ENCODE measurements around the gene CCR5. TPM values are rescaled to one million over a fixed set of nuclear protein-coding genes. Genes with fewer than 3 reads are reported as not detected.

CCR5 gene
- total RNA-seq, 4 donors from 2014 or later: 0.66 to 1.7 (median 1.1) TPM

DNA sequence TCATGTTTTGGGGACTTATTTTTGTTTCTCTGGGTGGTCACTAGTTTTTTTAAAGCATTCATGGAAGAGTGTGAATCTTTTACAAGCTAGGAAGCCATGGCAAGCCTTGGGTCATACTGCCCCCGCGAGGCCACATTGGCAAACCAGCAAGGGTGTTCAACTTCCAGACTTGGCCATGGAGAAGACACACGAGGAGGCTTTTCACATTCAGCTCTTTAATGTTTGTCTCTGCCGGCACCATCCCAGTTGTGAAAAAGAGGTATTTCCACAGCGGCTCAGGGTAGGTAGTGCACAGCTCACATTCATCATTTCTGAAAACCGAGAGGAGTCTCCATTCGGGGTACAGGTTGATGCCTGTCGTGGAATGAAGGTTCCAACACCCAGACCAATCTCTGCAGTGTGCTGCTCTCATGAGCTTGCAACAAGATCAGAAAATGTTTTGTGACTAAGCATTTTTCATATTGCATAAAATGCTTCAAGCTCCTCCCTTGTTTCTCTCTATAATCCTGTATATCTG lies 7.7 kb downstream of the CCR5 start:
- Histone ChIP-seq H3K4me3 (no peak overlapping the region), H3K27ac (no peak overlapping the region), H3K9me3 (no peaks in the 10 kb centered on the region), H3K27me3 (no peaks in the 10 kb centered on the region), H3K4me1 (peaks cover under 1 to 17% (median 14%) of the 10 kb centered on the region in 4 donors), H3K36me3 (no peaks in the 10 kb centered on the region)
- DNase-seq: peak; percentile 67 to 88 (median 74)
- TF ChIP-seq, protein P1, sequence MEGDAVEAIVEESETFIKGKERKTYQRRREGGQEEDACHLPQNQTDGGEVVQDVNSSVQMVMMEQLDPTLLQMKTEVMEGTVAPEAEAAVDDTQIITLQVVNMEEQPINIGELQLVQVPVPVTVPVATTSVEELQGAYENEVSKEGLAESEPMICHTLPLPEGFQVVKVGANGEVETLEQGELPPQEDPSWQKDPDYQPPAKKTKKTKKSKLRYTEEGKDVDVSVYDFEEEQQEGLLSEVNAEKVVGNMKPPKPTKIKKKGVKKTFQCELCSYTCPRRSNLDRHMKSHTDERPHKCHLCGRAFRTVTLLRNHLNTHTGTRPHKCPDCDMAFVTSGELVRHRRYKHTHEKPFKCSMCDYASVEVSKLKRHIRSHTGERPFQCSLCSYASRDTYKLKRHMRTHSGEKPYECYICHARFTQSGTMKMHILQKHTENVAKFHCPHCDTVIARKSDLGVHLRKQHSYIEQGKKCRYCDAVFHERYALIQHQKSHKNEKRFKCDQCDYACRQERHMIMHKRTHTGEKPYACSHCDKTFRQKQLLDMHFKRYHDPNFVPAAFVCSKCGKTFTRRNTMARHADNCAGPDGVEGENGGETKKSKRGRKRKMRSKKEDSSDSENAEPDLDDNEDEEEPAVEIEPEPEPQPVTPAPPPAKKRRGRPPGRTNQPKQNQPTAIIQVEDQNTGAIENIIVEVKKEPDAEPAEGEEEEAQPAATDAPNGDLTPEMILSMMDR (IDR thresholded peaks at IDR 0.05): peak; percentile 41 to 74 (median 67)
- no peak for TF ChIP-seq POLR2A (IDR thresholded peaks at IDR 0.05)

DNA sequence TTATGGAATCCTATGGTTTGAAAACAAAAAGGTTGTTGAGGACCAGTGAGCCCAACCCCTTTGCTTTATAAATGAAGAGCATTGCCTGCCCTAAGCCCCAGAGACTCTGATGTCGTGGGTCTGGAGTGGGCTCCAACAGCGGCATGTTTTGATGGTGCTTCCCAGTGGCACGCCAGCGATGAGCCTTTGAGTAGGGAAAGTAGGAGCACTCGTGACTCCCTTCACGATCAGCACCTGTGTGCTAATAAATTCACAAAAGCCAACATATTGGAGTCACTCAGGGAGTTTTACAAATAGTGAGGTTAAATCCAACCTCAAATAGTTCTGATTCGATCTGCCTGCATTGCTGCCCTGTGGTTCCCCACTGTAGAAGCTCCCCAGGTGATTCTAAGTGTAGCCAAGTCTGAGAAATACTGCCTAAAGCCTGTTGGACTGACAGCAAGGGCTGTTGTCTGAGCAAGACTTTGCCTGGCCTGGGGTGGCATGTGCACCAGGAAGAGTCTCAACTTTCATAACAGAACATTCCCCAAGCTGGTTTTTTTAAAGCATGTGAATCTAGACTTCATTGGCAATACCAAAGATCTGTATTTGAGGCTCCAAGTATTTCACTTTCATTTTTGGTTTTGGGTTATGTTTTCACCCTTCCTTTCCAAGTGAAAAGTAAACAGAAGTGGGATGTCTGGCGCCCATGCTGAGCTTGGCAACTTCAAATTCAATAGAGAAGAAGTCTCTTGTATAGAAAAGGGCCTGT lies 9.9 kb downstream of the CCR5 start:
- peak overlapping the region in 1 of 4 donors; percentile 7 for H3K4me3 ChIP-seq
- TF ChIP-seq, protein P1 (IDR thresholded peaks at IDR 0.05): no peak
- no peak for TF ChIP-seq POLR2A (IDR thresholded peaks at IDR 0.05)
- H3K27ac ChIP-seq: peak overlapping the region in 3 of 4 donors; percentile 28 to 62 (median 56)
- DNase-seq: no peak
- H3K4me1 ChIP-seq: peaks cover 3 to 21% (median 17%) of the 10 kb centered on the region in 4 donors
- no peaks in the 10 kb centered on the region for H3K36me3 ChIP-seq
- H3K27me3 ChIP-seq: no peaks in the 10 kb centered on the region
- H3K9me3 ChIP-seq: no peaks in the 10 kb centered on the region

DNA sequence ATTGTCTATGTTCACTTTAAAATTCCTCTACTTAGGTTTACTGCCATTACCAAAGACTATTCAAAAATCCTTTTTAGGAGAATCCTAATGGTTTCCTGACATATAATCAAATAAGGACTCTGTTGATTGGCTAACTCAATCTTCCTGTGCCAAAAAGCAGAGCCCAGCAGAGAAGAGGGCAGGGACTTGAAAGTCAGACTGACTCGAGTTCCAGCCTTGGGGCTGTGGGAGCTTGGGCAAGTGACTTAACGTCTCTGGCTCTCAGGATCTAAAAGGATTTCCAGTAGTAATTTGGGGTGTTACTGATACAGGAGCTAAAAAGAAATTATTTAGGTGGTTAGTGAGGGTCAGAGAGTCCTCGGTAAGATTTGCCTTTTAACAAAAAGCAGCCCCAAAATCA lies 10.9 kb downstream of the CCR5 start:
- no peaks in the 10 kb centered on the region for H3K27me3 ChIP-seq
- H3K27ac ChIP-seq: no peak overlapping the region
- H3K4me3 ChIP-seq: no peak overlapping the region

DNA sequence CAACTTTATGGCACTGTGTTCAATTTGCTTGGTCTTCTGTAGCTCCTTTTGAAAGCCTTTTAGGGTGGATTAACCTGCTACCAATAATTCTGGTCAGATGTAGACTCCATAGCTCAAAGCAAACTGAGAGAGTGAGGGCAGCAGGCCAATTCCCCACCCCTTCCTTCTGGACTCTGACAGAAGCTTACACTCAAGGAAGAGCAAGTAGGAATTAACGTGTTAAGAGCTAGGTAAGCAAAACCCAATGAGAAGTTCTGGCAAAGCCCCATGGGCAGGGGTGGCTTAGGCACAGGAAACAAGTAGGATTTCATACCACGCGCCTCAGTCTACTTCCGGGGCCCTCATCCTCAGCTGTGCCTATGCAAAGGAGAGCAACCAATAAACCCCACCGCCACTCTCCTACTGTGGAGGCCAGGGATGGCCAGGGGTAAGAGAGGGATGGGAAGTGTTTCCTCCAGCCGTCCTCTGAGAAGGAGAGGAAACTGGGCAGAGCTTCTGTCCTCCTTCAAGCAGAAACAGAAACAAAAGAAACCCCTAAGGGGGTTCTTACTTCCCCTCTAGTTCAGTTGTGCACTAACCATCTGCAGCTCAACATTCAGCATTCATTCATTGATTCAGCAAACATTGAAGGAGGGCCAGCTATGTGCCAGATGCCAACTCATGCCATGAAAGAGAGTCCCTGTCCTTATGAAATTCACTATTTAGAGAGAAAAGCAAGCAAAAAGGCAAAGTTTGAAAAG lies 12.6 kb downstream of the CCR5 start:
- Histone ChIP-seq H3K27me3 (no peaks in the 10 kb centered on the region), H3K4me3 (no peak overlapping the region), H3K36me3 (no peaks in the 10 kb centered on the region), H3K27ac (peak overlapping the region in 3 of 4 donors; percentile 5 to 73 (median 6)), H3K9me3 (no peaks in the 10 kb centered on the region), H3K4me1 (peaks cover 3 to 24% (median 18%) of the 10 kb centered on the region in 4 donors)
- TF ChIP-seq POLR2A (IDR thresholded peaks at IDR 0.05): no peak
- TF ChIP-seq, protein P1 (IDR thresholded peaks at IDR 0.05): no peak
- peak; percentile 39 to 68 (median 60) for DNase-seq

More for the DNA sequence above, 10.9 kb downstream of the CCR5 start:
- peak in 1 of 3 donors; percentile 43 for DNase-seq
- Histone ChIP-seq H3K36me3 (no peaks in the 10 kb centered on the region), H3K9me3 (no peaks in the 10 kb centered on the region), H3K4me1 (peaks cover 3 to 24% (median 18%) of the 10 kb centered on the region in 4 donors)
- no peak for TF ChIP-seq POLR2A (IDR thresholded peaks at IDR 0.05)
- TF ChIP-seq, protein P1 (IDR thresholded peaks at IDR 0.05): no peak

DNA sequence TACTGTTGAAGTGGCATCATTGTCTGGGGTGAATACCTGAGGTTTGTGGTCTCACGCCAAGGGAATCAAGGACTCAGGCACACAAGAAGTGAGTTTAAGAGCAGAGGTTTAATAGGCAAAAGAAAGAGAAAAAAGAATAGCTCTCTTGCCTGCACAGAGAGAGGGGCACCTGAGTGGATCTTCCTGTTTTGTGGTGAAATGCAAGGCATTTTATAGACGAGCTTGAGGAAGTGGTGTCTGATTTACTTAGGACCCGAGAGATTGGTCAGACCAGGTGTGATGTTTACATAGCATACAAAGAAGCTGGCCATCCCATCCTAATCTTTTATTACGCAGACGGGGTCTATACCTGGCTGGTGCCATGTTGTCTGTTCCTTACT lies 13.2 kb downstream of the CCR5 start:
- TF ChIP-seq, protein P1 (IDR thresholded peaks at IDR 0.05): no peak
- TF ChIP-seq POLR2A (IDR thresholded peaks at IDR 0.05): no peak
- Histone ChIP-seq H3K4me3 (no peak overlapping the region), H3K27me3 (no peaks in the 10 kb centered on the region), H3K9me3 (no peaks in the 10 kb centered on the region), H3K27ac (peak overlapping the region in 1 of 4 donors; percentile 73), H3K36me3 (no peaks in the 10 kb centered on the region), H3K4me1 (peaks cover 3 to 24% (median 18%) of the 10 kb centered on the region in 4 donors)
- DNase-seq: peak in 2 of 3 donors; percentile 46 to 58

All from Peyer's patch (tissue), 4 donors.